Stimulated activated CD8-positive, alpha-beta memory T cell treated with anti-CD3 and anti-CD28 coated beads, Interleukin-4, amount 100 ng/mL, for 1 hour (primary cell): ENCODE data around the gene RTL10.
A peak's percentile ranks its signal among the peaks of the same experiment; 100 is the strongest.

Experiments used
- DNase-seq, 2 donors: peaks; one replicate each; pipeline ENCODE4 v3.0.0-alpha.2; 2020; ENCODE audit warnings: low read depth in 2 of 2, low spot score in 1 of 2

RTL10 gene

DNA sequence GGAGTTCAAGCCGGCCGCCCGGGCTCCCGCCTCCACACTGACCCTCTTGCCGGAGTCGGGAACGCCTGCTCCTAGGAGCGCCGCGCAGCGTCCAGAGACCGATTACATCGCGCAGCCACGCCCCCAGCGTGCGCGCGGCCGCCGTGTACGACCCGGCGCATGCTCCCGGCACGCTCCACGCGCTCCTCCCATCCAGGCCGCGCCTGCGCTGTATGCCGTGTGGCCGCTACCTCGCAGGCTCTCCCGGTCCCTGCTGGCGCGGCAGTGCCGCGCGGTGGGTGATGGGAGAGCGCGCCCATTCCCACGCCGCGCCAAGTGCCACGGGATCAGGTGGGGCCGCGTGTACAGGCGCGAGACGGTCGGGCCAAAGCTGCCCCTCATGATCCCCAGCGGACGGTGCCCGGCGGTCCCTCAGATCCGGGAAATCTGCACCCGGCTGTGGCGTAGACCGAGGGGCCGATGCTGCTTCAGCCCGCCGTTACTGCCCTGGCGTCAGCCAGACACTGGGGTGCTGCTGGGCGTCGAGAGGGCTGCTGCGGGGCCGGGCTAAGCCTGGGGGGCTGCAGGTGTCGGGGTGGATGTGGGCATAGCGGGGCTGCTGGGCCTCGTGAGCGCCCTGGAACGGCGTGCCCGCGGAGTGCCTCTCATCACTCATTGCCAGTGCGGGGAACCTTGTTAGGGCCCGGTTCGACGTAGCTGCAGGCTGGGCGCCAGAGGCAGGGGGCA, at the start of gene RTL10, which contains the start of gene GNB1L:
Gene RTL10 (minus strand): TSS at position 97 of the 726 bp plus-strand sequence. CDS start 2,613 bp downstream, outside the sequence.
Gene GNB1L (minus strand): TSS at position 97 of the 726 bp plus-strand sequence. CDS start 33,519 bp downstream, outside the sequence.
- peak; percentile 81 to 91 for DNase-seq

DNA sequence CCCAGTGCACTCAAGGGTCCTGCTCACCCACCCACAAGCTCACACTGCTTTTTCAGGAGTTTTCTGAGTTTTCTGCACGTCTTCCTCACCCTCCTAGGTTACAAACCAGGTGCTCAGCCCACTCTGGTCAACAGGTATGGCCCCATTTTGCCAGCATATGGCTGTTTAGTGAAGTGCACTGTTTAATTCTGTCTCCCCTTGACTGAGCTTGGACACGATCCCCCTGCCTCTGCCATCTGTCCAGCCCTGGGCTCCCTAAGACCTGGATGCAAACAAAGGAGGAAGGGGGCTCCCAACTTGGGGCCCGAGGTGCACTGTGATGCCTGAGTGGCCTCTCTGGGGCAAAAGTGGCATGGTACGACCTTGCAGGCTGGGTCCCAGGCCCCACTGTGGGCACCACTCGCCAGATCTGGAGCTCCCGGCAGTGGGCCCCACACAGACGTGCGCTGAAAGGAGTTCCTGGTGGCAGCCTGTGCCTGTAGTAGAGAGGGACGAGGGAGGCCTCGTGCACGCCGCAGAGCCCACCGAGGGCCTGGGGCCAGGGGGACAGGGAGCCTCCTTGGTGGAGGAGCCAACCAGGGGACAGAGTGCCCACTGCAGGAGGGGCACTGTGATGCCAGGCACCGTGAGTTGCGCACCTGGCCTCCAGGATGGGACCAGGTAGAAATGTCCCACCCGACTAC, 49.6 kb upstream of the RTL10 start:
- DNase-seq, result no peak

GRCh38 chr22:19903513-19903912, 48.8 kb upstream of the RTL10 start:
- DNase-seq, result no peak

DNA sequence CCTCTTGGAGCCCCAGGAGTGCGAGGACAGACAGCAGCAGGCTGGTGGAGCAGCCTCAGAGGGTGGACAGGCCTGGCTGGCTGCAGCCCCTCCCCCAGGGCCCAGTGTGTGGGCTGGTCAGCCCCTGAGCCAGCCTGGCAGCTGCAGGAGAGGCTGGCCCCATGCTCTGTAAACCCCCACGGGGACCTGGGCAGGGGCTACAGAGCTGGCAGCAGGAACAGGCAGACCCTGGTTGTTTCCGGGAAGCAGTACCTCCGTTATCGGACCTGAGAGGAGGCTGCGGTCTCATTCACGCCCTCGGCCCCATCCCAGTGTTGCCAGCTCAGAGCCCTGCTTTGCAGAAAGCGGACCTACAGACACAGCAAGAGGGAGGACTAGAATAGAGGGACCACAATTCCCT, 48.4 kb upstream of the RTL10 start:
- DNase-seq, result no peak

GRCh38 chr22:19902245-19902715, 47.6 kb upstream of the RTL10 start:
- DNase-seq, result no peak

GRCh38 chr22:19901577-19902244, 47.0 kb upstream of the RTL10 start:
- DNase-seq, result no peak

DNA sequence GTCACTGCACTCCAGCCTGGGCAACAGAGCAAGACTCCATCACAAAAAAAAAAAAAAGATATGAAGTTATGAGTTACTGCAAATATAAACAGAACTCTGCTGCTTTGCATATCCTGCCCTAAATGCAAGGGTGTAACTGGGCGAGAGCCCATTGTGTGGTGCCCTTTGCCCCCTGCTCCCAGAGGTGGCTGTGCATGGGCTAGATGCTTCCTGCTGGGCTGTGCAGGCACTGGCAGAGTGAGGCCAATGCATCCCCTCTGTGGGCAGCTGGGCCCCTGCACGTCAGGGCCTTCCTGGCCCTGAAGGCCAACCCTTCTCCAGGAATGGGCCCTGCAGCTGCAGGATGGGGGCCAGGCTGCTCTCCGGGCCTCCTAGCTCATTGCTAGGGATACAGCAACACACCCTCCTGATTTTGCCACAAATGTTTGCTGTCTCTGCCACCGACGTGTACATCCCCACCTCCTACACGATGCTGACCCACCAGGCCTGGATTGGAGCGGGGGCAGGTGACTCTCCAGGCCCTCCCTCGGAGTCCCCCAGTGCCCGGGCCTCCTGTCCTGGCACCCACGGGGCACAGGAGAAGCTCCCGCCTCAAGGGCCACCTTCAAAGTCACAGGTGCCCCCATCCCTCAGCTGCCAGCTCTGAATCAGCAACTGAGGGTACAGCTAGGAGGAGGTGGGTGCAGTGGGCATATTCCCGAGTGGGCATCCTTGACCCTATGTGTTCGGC, 46.2 kb upstream of the RTL10 start:
- DNase-seq, result no peak

DNA sequence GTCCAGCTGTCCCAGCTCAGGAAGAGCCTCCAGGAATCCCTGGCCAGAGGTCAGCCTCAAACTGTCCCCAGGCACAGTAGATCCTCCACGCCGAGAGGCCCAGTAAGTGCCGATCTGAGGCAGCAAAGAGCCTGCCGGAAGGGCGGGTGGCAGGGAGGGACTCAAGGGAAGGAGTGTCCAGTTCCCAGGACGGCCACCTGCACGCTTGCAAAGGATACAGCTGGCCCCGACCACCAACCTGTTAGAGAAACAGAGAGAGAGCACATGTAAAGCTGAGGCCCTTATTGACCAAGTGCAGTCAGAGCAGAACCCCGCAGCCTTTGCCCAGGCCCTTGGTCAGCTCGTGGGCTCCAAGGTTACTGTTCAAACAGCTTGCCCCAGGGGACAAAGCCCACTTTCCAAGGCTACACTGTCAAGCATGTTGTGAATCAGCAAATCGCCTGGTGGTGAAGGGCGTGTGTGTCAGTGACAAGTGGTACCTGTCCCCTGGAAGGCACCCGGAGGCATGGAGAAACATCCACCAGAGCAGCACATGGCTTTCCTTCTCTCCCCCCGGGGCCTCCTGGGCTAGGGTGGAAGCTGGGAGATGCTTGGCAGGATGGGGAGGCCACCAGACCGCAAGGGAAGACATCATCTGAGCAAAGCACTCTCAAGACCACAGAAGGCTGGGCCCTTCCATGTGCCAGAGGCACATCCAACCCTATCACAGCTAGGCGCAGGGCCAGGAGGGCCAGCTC, 44.3 kb upstream of the RTL10 start:
- DNase-seq, result no peak

DNA sequence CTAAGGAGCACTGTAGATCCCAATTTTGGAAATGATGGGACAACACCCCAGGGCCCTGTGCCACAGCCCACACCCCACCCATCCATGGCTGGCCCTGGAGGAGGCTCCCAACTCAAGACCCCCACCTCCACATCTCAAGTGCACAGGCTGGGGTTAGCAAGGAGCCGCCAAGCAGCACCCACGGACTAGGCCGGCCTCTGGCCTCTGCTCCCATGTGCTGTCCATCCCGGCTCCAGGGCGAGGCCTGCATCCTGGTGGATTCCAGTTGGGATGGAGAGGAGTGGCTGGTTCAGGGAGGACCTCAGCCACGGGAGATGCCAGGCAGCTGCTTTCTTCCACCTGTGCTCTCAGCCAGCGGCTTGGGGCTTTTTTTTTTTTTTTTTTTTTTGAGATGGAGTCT, 43.5 kb upstream of the RTL10 start:
- no peak for DNase-seq

GRCh38 chr22:19897726-19898125, 43.1 kb upstream of the RTL10 start:
- no peak for DNase-seq

GRCh38 chr22:19896665-19897355, 42.1 kb upstream of the RTL10 start:
- DNase-seq, result no peak

GRCh38 chr22:19895160-19895849, 40.6 kb upstream of the RTL10 start:
- DNase-seq, result no peak

DNA sequence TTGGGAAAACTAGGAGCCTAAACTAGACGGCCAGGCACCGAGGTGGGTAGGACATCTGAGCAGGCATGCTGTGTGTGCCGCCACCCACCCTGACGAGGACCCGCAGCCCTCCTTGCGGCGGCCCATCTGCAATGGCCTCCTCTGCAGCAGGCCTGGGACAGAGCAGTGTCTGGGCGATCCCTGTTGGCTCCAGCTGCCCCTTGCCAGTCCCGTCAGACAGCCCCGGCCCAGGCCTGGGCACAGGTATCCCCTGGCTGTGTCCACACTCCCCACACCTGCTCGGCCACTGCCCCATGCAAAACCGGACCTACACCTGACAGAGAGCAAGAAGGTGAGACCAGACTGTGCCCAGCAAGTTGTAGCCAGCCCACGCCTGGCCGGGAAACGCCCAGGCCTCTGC, 38.7 kb upstream of the RTL10 start:
- DNase-seq, result no peak

DNA sequence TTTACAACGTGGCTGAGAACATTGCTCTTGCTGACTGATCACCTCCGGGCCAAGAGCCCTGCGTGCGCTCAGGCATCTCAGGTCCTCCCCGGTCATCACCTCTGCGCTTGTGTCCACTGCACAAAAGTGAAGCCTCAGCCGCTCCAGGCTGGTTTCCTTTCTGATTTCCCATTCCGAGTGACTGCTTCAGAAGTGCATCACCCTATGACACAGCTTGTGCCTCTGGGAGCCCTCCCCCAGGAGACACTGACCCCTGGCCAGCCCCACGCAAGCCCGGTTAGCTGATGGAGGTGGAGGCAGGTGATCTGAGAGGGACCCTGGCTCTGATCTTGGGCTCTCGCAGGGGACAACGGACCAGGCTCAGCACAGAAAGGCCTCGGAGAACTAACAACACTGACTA, 38.3 kb upstream of the RTL10 start:
- no peak for DNase-seq

GRCh38 chr22:19892257-19892879, 37.7 kb upstream of the RTL10 start:
- DNase-seq, result no peak

DNA sequence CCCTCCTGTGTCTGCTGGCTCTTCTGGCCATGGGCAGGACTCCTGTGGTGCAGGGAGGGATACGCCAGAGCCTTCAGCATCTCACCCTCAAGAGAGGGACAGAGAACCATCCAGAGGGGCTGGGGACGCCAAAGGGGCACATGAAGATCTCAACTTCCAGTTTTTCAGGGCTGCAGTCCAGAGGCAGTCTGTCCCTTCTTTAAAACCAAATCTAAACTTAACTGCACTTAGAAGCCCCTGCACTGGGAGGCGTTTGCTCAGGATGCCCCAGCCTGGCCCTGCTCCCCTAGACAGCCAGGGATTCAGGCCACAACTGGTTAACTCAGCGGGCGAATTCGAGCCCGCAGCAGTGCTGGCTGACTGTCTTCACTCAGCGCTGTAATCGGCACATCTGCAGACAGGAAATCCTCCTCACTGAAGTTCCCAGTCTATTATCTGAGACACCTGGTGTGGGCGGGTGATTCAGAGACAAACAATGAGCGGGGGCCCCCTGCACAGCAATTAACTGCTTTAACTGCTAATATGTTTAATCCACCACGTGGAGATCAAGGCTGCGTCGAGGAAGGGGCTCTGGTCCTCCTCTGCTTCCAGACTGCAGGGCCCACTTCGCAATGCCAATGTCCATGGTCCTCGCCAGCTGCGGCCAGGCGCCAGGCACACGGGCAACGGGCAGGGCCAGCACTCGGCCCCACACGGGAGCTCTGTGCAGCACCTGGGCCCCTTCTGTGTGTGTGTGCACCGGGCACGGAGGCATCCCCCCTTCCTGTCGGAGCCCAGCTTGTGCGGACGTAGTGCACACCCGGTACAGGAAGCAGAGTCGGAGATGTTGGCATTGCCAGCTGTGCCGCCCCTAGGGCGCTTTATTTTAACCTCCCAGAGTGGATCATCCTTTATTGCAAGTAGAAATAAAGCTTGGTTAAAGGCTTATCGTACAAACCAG, 36.9 kb upstream of the RTL10 start:
- peak; percentile 36 to 59 for DNase-seq

DNA sequence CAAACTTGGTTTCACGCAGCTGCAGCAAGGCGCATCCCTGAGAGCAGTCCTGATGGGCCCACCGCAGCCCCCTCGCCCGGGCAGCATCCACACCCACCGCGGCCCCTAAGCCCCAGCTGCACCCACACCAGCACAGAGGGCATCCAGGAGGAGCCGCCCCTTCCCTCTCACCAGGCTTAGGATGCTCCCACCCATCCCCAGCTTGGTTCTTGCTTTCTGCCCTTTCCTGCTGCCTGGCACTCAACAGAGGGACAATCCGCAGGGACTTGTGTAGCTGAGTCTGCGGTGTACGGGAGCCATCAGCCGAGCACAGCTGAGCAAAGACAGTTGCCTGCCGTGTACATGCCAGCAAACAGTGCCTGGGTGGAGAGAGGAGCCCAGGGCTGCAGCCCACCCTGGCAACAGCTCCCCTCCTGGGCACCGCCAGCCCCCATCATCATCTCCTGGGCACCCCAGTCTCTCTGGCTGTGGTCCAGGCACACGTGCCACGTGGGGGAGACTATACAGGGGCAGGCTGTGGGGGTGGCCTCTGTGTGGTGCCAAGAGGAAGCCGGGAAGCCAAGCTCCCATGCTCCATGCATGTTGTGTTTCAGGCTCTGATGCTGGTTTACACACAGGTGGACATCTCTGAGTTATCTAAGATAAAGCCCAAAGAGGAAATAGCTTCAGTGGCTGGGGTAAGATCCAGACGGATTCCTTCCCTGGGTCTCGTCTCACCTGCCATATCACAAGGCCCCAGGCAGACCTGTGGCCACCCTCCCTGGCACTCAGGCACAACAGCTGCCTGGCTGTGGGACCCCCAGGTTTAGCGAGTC, 36.0 kb upstream of the RTL10 start:
- no peak for DNase-seq
